A673 (cell line): Measurements from ENCODE around the gene MPPED2. TPM values are rescaled to one million over a fixed set of nuclear protein-coding genes. Genes with fewer than 3 reads are reported as not detected.

Source experiments
- BruUV-seq: library from RNA; stranded (reverse); fragments of 400-500 nt; replicated peaks from 2 replicates; lab custom pipeline; 2021; lab: Mats Ljungman, UMichigan
- CTCF ChIA-PET: fragments of 300-600 bp; sonication (Branson Sonifier 250); formaldehyde crosslinking; loops from one replicate; lab custom pipeline; 2022; ENCODE audit warnings: antibody characterized with exemption; lab: Charles Lee
- POLR2A ChIA-PET: fragments of 300-600 bp; sonication (Branson Sonifier 250); formaldehyde crosslinking; loops from one replicate; lab custom pipeline; 2022; ENCODE audit warnings: antibody characterized with exemption; ENCODE audit not compliant: low non-redundant PET; lab: Charles Lee
- DNase-seq: peaks from one replicate; pipeline ENCODE4 v3.0.0-alpha.2; 2015; ENCODE audit warnings: low spot score
- H3K27ac ChIP-seq: fragments of 200-600 bp; sonication (generic); 2 replicates; pipeline ENCODE4 v1.5.1; 2016; ENCODE audit warnings: mixed run types, low read depth, mild to moderate bottlenecking, mixed read lengths, antibody characterized with exemption, low read length; ENCODE audit not compliant: poor library complexity, severe bottlenecking
- H3K27me3 ChIP-seq: fragments of 200-600 bp; sonication (generic); replicated peaks from 2 replicates; pipeline ENCODE4 v1.6.1; 2017; ENCODE audit warnings: mixed run types, low read depth, mild to moderate bottlenecking, mixed read lengths, antibody characterized with exemption, low read length; ENCODE audit not compliant: insufficient read depth, poor library complexity
- H3K36me3 ChIP-seq: fragments of 200-600 bp; sonication (generic); 2 replicates; pipeline ENCODE4 v1.6.1; 2016; ENCODE audit warnings: mixed run types, mild to moderate bottlenecking, mixed read lengths, antibody characterized with exemption, low read length; ENCODE audit not compliant: insufficient read depth, poor library complexity, severe bottlenecking
- H3K4me1 ChIP-seq: fragments of 200-600 bp; sonication (generic); 2 replicates; pipeline ENCODE4 v1.6.1; 2017; ENCODE audit warnings: mixed run types, mild to moderate bottlenecking, mixed read lengths, antibody characterized with exemption, low read length; ENCODE audit not compliant: insufficient read depth, poor library complexity, severe bottlenecking
- H3K4me3 ChIP-seq: fragments of 200-600 bp; sonication (generic); 2 replicates; pipeline ENCODE4 v1.5.1; 2016; ENCODE audit warnings: low read depth, mixed run types, mild to moderate bottlenecking, mixed read lengths, low read length; ENCODE audit not compliant: poor library complexity, severe bottlenecking
- H3K9me3 ChIP-seq: fragments of 200-600 bp; sonication (generic); 2 replicates; pipeline ENCODE4 v1.6.1; 2016; ENCODE audit warnings: mixed run types, low read depth, mild to moderate bottlenecking, mixed read lengths, antibody characterized with exemption, low read length; ENCODE audit not compliant: poor library complexity, severe bottlenecking
- CTCF ChIP-seq: fragments of 300-800, 200-600 bp; sonication (generic); conservative IDR thresholded peaks from 2 replicates; pipeline ENCODE4 v1.5.1; 2017; ENCODE audit warnings: low read depth, mild to moderate bottlenecking, antibody characterized with exemption, low read length, moderate library complexity, mixed read lengths
- EZH2 ChIP-seq: fragments of 200-600 bp; sonication (generic); IDR thresholded peaks from 2 replicates; pipeline ENCODE4 v1.6.1; 2017; ENCODE audit warnings: borderline replicate concordance, low read depth, mild to moderate bottlenecking, mixed read lengths, antibody characterized with exemption, low read length; ENCODE audit not compliant: poor library complexity, severe bottlenecking
- intact Hi-C: fragments of 100-400 bp; cut with micrococcal nuclease; formaldehyde crosslinking; loops from one replicate; pipeline ENCODE4 v1.10.0; 2022; ENCODE audit not compliant: unreplicated experiment
- total RNA-seq: library from RNA; stranded (reverse); gene quantifications from 2 replicates; pipeline ENCODE4 v1.2.3, GENCODE V29; 2021

The MPPED2 gene
- total RNA-seq, 1 experiment from 2014 or later = 2.0 TPM

GRCh38 chr11:30478923-30479322 lies 107.2 kb downstream of the MPPED2 start:
- TF ChIP-seq EZH2 = no peak
- no peak for TF ChIP-seq CTCF
- intact Hi-C loops = no loop called here
- POLR2A ChIA-PET = no interaction called here
- no peak overlapping the region for H3K27ac ChIP-seq
- no peaks in the 10 kb centered on the region for H3K9me3 ChIP-seq
- no peaks in the 10 kb centered on the region for H3K36me3 ChIP-seq
- DNase-seq = no peak
- H3K27me3 ChIP-seq = peaks cover 8% of the 10 kb centered on the region
- no TSS peak for BruUV-seq
- H3K4me1 ChIP-seq = no peaks in the 10 kb centered on the region
- CTCF ChIA-PET = no interaction called here
- no peak overlapping the region for H3K4me3 ChIP-seq

- DNase-seq = no peak
- H3K36me3 ChIP-seq = no peaks in the 10 kb centered on the region
- H3K4me1 ChIP-seq = no peaks in the 10 kb centered on the region
- H3K27ac ChIP-seq = no peak overlapping the region
- no peak overlapping the region for H3K4me3 ChIP-seq
- POLR2A ChIA-PET = no interaction called here
- CTCF ChIA-PET = no interaction called here
- peaks cover 3% of the 10 kb centered on the region for H3K27me3 ChIP-seq
- no TSS peak for BruUV-seq
- H3K9me3 ChIP-seq = no peaks in the 10 kb centered on the region
- TF ChIP-seq EZH2 (no peak), CTCF (no peak)
- intact Hi-C loops = no loop called here
These were observed 109.1 kb downstream of the MPPED2 start for GRCh38 chr11:30477061-30477460.

- Histone ChIP-seq H3K9me3 (no peaks in the 10 kb centered on the region), H3K27ac (no peak overlapping the region), H3K36me3 (no peaks in the 10 kb centered on the region), H3K4me1 (no peaks in the 10 kb centered on the region), H3K4me3 (no peak overlapping the region), H3K27me3 (peaks cover 3% of the 10 kb centered on the region)
- BruUV-seq = no TSS peak
- no peak for TF ChIP-seq EZH2
- no peak for TF ChIP-seq CTCF
- CTCF ChIA-PET = no interaction called here
- intact Hi-C loops = no loop called here
- no peak for DNase-seq
- POLR2A ChIA-PET = no interaction called here
These were observed 111.8 kb downstream of the MPPED2 start for GRCh38 chr11:30474151-30474954.
